Heart left ventricle (tissue), 13 donors: ENCODE data around the gene SMYD4.

Source experiments
- POLR2A ChIP-seq, 2 donors: fragments of 450-650 bp; IDR thresholded peaks; one replicate each; pipeline ENCODE4 v1.6.1; 2017; ENCODE audit warnings: antibody characterized with exemption in 2 of 2, mild to moderate bottlenecking in 2 of 2, moderate library complexity in 2 of 2
- TF ChIP-seq, protein P1 (sequence below), 12 donors: fragments of 200-600 bp; sonication (generic) in 4 of 12; IDR thresholded peaks; one replicate each; pipeline versions ENCODE4 v1.5.0 to v1.8.0; 2018 to 2022; ENCODE audit warnings: antibody characterized with exemption in 12 of 12, mild to moderate bottlenecking in 5 of 12
- donor health status: ischemic (EF 13 %, LVEDD 7.1; RV severe dilation, severe dysfunction).
- donor health status: DM: no; HTN: yes; CAD: no.
- donor health status: DM: no; HTN: no; CAD: no.
- donor health status: ischemic (EF 25% LVEDD 6.9; RV normal size, moderate dysfunction).
- donor health status: ischemic (EF 25% LVEDD 5.7; RV mildly dilated, moderate dysfunction).
- donor health status: ischemic (EF 35%, LVEDD 5.7; RV mildly dilated, moderate dysfunction).
- donor health status: nonischemic (EF 11% LVEDD 7.7; RV severe dilation, severe dysfunction).
- donor health status: DM: yes; HTN: yes; CAD: no.
- donor health status: PGD.
- donor health status: ischemic (EF 29% LVEDD 5.4; RV normal size, mild dysfunction).
- donor health status: nonischemic (EF 23%, LVEDD 6.1; RV moderate dilation, normal function).

DNA sequence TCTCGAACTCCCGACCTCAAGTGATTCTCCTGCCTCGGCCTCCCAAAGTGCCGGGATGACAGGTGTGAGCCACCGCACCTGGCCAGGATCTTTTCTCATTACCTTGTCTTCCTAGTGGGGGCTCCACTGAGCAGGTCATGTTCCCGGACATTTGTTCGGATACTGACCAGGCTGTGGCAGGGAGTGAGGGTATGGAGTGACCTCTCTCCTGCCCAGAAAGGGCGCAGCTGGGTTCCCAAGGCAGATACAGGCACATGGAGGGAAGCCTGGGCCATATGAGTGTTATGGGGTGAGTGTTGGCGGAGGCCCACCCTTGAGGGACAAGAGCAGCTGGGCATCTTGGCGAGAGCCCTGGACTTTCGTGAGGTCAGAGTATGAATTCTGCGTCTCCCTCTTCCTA lies 62.3 kb downstream of the SMYD4 start:
- TF ChIP-seq POLR2A (IDR thresholded peaks at IDR 0.05) = no peak
- TF ChIP-seq, protein P1, sequence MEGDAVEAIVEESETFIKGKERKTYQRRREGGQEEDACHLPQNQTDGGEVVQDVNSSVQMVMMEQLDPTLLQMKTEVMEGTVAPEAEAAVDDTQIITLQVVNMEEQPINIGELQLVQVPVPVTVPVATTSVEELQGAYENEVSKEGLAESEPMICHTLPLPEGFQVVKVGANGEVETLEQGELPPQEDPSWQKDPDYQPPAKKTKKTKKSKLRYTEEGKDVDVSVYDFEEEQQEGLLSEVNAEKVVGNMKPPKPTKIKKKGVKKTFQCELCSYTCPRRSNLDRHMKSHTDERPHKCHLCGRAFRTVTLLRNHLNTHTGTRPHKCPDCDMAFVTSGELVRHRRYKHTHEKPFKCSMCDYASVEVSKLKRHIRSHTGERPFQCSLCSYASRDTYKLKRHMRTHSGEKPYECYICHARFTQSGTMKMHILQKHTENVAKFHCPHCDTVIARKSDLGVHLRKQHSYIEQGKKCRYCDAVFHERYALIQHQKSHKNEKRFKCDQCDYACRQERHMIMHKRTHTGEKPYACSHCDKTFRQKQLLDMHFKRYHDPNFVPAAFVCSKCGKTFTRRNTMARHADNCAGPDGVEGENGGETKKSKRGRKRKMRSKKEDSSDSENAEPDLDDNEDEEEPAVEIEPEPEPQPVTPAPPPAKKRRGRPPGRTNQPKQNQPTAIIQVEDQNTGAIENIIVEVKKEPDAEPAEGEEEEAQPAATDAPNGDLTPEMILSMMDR (IDR thresholded peaks at IDR 0.05) = no peak
